CD4-positive, alpha-beta T cell treated with Interleukin-1 beta for 1 hour (primary cell): ENCODE data around the gene VEGFA.

Experiments
- DNase-seq, 2 donors: peaks; one replicate each; pipeline ENCODE4 v3.0.0-alpha.2; 2020 to 2022

The VEGFA gene

DNA sequence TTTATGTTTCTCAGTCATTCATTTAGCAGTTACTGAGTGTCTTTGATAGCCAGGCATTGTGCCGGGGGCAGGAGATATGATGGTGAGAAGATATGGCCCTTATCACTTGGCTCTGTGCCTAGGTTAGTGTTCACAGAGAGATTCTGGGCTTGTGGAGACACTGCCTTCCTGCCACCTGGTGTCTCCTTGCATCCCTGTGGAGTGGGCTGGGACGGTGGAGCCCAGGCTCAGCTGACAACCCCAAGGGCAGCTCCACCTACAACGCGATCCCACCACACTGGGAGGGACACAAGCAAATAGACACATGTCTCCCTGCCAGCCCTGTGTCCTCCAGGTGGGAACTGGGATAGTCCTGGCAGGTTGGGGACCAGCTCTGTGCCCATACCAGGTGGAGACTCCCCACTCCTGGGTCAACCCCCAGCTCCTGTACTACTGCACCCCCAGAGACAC is 30.3 kb upstream of the VEGFA start:
- no peak for DNase-seq

DNA sequence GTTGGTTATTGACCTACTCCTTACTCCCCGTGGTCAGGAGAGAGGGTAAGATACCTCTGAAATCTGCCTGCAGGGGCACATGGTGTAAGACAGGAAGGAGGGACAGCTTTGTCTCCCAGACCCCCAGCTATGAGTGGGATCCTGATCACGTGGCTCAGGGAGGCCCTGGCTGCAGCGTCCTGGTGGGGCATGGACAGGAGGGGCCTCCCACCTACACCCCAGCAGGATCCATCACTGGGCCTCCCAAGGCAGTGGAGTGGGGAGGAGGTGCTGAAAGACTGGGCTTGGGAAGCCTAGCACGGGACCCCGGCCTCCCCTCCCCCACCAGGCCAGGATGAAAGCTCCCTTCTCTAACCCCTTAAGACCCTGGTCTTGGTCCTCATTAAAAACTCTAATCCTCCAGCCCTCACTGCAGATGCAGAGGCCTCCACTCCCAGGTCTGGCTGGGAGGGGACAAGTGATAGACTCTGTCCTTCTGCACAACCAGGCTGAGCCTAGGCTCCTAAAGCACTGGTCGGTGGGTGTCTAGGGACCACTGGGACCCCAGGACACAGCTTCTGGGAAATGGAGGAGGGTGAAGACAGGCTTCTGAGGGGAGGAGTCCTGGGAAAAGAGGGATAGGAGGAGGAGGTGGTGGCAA is 29.6 kb upstream of the VEGFA start:
- DNase-seq = no peak

DNA sequence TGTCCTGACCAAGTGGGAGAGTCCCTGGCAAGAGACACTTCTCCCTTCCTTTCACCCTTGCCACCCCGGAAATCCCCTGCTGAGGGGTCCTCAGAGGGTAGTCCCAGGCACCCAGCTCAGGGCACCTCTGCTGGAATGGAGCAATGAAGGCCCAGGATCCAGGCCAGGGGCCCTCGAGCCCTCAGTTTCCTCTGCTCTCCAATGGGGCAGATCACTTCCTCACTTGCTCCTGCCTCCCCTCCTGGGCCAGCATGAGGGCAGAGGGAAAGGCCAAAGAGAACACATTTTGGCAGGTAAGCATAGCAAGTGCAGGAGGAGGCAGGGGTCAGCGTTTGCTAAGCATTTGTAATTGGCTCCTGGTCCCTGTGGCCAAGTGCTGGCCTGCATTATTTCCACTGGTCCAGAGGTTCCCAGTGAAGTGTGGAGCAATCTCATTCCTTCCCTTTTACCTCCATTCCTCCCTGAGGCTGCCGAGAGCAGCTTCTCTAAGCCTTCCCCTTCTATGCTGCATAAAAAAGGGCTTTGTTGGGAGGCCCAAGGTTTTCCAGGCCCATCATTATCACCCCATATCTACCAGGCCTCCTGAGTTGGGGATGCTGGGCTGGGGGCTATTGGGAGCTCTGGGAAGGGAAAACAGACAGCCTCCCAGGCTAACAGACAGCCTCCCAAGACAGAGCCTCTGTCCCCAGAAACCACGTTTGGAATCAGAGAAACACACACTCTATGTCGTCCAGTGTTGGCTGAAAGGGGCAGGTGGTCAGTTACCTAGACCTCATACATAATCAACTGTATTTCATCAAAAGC is 28.8 kb upstream of the VEGFA start:
- DNase-seq = no peak

DNA sequence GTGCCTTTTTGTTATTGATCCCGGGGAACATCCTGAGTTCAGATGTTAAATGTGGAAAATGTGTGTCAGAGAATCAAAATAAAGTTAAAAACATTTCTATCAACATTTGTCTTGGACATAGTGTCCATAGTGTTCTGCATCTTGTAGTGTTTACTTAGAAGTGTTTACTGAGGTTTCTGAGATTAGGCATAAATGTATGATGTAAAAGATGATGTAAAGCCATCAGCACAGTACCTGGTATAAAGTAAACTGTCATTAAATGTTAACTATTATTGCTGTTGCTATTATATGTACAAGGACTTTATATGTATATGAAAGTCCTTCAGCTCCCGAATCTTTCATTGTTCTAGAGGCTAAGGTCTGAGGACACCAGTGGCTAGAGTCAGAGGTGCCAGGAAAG is 28.2 kb upstream of the VEGFA start:
- DNase-seq = no peak

DNA sequence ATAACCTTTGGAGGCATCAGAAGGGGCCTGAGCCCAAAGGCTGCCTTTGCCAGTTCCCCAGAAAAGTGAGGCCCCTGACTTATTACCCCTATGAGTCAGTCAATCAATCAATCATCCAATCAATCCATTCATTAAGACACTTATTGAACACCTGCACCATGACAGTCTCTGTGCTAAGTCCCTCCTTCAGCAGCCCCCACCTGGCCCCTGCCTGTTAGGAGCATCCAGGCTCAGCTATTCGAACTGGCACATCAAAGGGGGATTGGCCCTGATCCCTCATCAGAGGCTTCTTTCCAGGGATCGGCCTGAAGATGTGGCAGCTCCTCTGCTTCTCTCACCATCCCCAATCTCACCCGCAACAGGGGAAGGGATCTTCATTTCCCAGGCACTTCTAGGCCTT is 27.7 kb upstream of the VEGFA start:
- no peak for DNase-seq

DNA sequence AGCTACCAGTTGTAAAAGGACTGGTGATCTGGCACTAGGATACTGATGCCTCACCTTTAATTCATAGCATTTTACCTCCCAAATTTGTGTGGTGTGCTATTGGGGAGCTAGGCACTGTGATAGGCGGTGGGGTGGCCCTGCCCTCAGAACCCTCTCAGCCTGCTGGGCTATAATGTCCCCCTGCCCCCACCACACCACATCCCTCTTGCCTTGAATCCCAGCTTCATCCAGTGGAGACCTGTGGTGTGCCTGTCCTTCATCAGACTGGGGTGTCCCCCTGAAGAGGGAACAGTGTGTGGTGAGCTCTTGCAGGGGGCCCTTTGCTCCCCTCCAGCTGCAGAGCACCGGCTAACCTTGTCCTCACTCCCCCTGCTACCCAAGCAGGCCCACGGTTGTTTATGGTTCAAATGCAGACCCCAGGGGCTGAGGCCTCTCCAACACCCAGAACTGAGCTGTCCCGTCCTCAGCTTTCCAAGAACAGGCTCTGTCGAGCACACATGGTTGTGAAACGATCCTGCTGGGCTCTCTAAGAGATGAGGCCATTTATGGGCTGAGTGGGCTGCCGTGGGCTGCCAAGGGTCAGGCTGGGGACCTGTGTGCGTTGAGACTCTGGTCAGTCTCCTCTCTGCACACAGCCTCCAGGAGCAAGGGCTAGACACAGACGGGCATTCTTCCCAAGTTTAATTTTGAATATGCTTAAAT is 26.9 kb upstream of the VEGFA start:
- DNase-seq = no peak

DNA sequence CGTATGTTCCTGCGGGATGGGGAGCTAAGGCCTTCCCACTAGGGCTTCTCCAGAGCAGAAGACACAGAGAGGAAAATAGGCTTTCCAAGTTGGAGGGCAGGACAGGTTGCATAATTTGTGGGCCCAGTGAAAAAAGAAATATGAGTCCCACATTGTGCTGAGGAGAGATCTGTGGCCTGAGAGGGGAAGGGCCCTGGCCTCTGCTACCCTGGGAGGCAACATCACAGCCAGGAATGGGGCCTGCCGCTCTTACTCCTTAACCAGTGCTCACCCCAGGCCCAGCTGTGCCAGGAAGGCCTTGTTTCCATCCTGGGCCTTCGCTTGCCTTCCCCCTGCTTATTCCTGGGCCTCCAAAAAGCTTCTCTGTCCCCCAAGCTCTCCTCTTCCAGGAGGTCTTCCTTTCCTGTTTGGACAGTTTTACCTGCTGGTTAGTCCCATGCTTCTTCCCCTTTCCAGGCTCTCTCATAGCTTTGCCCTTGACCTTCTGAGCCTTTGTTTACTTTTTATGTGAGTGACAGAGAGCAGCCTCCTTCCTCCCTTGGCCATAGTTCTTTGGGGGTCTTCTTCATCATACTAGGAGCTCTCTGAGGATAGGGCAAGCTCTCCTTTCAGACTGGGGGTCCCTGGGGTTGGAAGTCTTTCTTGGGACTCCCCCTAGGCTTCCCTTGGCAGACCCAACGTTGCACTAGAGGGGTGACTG is 26.2 kb upstream of the VEGFA start:
- no peak for DNase-seq

DNA sequence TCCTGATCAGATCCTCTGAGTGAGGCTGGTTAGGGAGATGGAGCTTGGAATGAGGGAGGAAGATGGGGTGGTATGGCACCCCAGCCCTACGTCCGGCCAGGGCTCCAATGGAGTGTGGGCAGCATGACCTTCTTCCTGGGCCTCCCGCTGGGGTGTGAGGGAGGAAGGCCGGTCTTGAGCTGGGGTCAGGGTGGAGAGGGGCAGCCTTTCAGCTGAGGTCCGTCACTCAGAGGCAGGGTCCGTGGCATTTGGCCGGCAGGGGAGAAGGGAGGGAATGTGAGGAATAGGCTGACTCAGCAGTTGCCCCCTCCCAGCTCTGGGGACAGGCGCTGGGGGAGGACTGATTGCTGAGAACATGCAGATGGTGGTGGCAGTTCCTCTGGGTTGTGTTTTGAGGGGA is 25.5 kb upstream of the VEGFA start:
- no peak for DNase-seq

DNA sequence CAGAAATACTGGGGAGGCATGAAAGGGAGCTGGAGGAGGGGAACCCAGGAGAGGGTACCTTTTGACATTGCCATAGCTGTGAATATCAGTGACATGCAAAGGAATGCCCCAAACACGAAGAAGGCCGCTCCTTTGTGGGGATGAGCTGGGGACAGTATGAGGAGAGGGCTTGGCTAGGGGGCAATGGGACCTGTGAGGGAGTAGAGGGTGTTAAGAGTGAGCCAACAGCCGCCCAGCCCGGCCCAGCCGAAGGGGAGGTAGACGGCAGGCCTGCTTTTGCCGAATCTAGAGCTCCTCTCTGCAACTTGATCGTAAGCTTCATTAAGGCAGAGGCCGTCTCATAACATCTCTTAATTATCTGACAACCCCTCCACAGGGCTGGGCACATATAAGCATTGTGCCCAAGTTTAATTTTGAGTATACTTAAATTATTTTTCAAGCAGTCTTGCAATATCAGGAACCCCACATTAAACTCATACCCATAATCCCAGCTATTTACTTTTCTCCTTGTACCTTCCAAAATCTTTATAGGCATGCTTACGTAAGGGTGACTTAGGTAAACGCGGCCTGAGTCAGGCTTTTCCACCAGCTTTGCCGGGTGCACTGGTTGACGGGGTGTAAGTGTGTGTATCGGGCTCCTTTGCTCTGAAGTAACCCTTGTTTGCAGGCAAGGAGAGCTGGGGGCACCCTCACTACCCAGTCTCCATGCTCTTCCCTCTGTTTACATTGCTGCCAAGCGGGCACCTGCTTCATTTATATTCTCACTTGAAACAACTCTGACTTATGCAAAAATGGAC is 24.9 kb upstream of the VEGFA start:
- no peak for DNase-seq

DNA sequence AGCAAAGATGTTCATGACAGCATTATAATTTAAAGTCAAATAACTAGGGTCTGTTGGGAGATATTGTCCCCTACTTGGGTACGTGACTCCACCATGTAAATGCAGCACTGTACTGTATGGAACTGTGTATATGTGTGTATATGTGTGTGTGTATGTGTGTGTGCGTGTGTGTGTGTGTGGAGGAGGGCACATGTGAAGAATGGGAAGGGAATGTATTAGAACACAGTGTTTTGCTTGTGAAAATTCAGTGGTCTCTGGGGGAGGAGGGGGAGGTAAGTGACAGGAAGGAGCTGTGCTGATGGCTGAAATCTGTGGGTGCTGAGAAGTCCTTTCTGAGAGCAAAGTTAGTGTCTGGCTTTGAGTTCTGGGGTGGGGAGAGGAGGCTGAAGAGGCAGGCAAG is 23.9 kb upstream of the VEGFA start:
- DNase-seq = no peak

DNA sequence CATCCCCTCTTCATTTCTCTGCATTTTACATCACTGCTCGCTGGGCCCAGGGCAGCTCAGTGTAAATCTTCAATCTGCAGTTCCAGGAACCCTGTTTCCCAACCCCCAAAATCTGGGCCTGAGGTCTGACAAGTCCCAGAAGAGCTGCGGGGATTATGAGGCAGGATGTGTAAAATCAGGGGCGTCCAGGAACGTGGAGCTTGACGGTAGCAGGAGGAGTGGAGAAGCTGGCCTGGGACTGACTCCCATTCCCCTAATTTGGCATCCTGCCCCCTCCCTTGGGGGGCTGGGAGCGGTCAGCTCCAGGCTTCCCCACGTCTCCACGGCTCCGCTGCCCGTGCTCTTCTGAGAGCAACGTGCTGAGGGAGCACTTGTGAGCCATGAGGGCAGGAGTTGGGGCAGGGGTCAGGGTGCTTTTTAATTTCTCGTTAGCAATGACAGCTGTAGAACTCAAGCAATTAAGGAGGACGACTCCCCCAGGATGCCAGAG is 23.4 kb upstream of the VEGFA start:
- DNase-seq = no peak

DNA sequence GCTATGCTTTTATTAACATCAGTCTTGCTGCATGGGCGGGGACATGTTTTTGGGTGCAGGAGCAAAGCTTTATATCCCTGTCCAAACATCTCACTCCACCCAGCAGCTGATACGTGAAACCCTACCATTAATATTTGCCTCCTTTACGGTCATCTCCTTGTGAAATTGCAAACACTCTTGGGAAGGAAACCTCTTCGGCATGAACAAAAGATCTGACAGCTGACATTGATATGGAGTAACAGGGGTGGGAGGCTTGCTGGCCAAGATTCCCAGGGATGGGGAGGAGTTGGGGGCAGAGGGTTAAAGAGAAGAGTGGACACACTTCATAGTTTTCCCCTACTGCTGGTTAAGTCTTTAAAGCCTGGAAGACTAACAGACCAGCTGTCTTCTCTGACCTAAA is 22.2 kb upstream of the VEGFA start:
- no peak for DNase-seq

DNA sequence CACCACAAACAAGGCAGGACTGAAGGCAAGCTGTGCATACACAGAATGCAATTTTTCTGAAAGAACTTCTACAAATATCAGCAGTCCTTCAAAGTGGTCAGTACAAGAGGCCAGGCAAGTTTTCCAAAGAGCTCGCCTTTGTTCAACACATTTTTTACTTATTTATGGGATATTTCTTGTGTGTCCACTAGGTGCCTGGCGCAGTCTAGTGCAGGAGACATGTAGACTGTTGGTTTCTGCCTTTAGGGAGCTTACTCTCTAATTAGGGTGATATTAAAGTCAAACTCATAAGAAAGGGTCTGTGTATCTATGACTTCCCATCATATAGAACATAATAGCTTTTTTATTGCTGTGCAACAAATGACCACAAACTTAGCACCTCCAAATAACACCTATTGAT is 21.2 kb upstream of the VEGFA start:
- no peak for DNase-seq

DNA sequence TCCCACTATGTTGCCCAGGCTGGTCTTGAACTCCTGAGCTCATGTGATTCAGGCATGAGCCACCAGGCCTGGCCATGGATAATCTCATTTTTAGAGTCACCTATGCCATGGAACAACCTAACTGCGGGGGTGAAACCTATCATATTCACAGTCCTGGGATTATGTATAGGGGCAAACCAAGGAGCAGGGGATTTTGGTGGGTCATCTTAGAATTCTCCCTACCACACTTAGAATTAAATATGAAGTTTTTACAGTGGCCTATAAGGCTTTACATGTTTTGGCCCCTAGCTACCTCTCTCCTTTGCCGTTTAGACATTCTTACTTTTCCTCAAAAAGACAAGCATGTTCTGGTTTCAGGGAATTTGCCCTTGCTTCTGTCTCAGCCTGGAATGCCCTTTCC is 20.6 kb upstream of the VEGFA start:
- no peak for DNase-seq

DNA sequence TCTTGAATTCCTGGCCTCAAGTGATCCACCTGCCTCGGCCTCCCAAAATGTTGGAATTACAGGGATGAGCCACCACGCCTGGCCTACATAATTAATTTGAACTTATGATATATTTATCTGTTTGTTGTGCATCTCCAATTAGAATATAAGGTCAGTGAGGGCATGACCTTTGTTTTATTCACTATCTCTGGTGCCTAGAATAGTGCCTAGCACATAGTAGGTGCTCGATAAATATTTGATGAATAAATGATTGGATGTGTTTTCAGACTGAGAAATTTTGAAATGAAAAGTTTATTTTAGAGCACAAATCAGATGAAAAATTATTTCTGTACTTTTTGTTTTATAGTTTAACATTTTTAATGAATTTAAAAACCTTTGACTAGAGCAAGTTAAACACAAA is 19.4 kb upstream of the VEGFA start:
- DNase-seq = no peak

DNA sequence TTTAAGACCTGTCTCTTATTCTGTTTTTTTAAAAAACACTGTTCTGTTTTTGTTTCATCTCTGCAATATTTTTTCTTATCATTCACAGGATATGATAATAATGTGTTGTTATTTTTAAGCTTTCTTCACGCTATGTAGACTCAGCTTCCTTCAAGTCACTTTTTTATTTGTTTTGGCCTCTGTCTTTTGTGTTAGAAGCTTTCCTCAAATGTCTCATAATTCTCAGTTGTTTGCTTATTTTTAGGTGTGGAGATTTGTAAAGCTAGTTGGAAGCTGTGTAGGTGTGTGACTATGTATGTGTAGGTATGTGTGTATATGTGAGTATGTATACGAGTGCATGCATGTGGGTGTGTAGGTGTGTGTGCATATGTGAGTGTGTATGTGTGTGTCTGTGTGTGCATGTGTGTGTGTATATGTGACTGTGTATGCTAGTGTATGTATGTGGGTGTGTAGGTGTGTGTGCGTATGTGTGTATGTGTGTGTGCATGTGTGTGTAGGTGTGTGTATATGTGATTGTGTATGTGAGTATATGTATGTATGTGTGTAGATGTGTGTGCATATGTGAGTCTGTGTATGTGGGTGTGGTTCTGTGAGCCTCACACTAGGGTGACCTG is 16.3 kb upstream of the VEGFA start:
- DNase-seq = no peak

DNA sequence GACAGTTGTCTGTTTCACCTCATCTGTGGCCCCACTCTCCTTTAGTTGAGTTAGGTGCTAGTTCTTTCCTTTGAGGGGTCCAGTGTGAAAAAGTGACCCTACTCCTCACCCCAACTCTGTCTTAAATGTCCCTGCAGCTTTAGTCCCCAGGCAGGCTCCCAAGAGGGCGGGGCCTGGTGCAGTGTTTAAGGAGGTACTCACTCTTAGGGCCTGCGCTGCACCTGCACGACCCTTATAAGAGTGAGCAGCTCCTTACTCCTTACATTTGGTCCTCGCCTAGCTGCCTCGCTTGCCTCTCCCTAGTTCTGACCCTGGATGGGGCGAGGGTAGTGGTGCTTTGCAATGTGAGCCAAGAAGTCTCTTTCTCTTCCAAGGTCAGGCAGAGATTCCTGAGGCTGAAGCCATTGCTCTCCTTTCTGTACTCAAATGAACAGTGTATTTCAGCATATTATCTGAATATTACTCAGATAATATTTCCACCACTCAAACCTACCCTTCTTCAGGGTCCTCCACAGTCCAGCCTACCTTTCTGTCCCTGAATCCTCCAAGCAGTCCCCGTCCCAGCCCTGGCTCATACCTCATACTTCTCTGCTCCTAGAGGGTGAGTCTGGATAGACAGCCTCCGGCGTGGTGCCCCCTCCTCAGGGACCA is 11.9 kb upstream of the VEGFA start:
- no peak for DNase-seq

DNA sequence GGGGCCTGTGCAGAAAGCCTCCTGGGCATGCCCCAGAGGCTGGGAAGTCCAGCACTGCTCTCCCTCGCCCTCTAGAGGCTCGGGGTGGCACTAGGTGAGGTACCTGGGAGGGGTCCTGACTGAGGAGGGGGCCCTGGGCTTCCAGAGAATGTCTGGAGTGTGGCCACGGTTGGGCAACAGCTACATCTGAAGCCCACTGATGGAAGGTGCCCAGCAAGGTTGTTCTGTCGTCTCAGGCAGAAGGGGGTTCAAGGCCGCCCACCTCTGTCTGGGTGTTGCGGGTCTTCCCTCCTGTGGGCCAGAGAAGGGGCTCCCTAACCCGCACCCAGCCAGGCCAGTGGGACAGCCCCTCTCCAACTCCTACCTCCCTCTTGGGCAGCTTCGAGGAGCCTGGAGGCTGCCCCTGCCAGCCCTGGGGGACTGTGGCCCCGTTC is 11.4 kb upstream of the VEGFA start:
- no peak for DNase-seq

DNA sequence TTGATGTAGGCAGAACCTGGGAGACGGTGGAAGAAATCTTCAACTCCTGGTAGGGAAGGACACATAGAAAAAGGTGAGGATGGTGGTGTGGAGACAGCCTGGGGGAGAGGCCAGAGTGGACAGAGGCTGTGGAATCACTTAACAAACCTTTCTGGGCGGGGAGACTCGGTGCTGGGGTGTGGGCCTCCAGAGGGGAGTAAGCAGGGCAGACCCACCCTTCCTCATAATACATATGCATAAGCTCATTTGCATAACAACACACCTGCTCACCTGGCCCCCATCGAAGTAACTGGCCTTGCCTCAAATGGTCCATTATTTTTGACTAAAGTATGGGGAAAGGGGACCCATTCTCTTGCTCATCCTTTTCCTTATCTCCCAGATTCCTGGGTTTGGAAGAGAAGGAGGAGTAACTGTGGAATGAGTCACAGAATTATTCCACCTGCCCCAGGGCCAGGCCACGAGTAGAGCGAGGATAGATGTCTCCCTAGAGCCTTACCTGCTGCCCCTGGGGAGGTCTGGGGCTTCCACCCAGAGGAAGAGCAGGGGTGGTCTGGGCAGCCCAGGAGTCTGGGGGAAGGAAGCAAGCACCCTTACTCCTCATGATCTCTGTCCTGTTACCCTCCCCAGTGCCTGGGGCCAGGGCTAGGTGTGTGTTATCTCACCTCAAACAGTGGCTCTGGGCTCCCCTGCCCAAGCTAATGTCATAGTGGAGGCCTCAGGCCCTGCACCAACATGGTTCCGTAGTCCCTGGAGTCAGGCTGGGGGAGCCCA is 10.7 kb upstream of the VEGFA start:
- DNase-seq = no peak

DNA sequence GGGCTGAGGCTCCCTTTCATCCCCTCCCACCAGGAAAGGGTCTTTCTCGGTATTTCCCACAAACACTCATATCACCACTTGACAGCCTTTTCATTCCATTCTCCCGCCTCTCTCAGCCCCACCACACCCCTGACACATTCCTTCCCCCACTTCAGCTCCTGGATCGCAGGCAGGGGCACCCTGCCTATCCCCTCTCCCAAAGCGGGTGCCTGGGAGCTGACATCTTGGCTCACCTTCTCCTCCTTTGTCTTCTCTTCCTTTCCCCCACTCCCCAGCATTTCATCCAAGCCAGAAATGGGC is 10.2 kb upstream of the VEGFA start:
- DNase-seq = no peak
